H9 (cell line): Measurements from ENCODE around the gene SNRNP48. TPM values are rescaled to one million over a fixed set of nuclear protein-coding genes. Genes with fewer than 3 reads are reported as not detected.

ENCODE experiments used
- DNase-seq: peaks from one replicate; pipeline ENCODE4 v3.0.0-alpha.2; 2017
- H2AFZ ChIP-seq: one replicate; pipeline ENCODE4 v1.6.1; 2013; ENCODE audit warnings: mild to moderate bottlenecking, low read length, control low read depth, moderate library complexity
- H2AK5ac ChIP-seq: 2 replicates; pipeline ENCODE4 v1.6.1; 2013; ENCODE audit warnings: low read length, control low read depth, mixed read lengths; ENCODE audit not compliant: insufficient read length
- H2BK120ac ChIP-seq: one replicate; pipeline ENCODE4 v1.6.1; 2013; ENCODE audit warnings: low read depth, mild to moderate bottlenecking, low read length, control low read depth, inconsistent platforms; ENCODE audit not compliant: poor library complexity, severe bottlenecking
- H2BK12ac ChIP-seq: 2 replicates; pipeline ENCODE4 v1.6.1; 2013; ENCODE audit warnings: low read length, control low read depth, mixed read lengths, low read depth; ENCODE audit not compliant: insufficient read length
- H2BK15ac ChIP-seq: 2 replicates; pipeline ENCODE4 v1.6.1; 2013; ENCODE audit warnings: low read depth, low read length, control low read depth
- H2BK20ac ChIP-seq: one replicate; pipeline ENCODE4 v1.6.1; 2013; ENCODE audit warnings: low read depth, mild to moderate bottlenecking, low read length, control low read depth, inconsistent platforms; ENCODE audit not compliant: poor library complexity, severe bottlenecking
- H2BK5ac ChIP-seq: 2 replicates; pipeline ENCODE4 v1.6.1; 2013; ENCODE audit warnings: low read length, control low read depth, mixed read lengths; ENCODE audit not compliant: insufficient read length
- H3K14ac ChIP-seq: 2 replicates; pipeline ENCODE4 v1.6.1; 2013; ENCODE audit warnings: low read length, control low read depth; ENCODE audit not compliant: insufficient read depth
- H3K18ac ChIP-seq: 2 replicates; pipeline ENCODE4 v1.6.1; 2013; ENCODE audit warnings: low read depth, mild to moderate bottlenecking, mixed read lengths, low read length, control low read depth; ENCODE audit not compliant: insufficient read length
- H3K23ac ChIP-seq: 2 replicates; pipeline ENCODE4 v1.6.1; 2013; ENCODE audit warnings: low read length, control low read depth, mixed read lengths, low read depth; ENCODE audit not compliant: insufficient read length
- H3K23me2 ChIP-seq: 2 replicates; pipeline ENCODE4 v1.6.1; 2013; ENCODE audit warnings: low read depth, mild to moderate bottlenecking, mixed read lengths, low read length, control low read depth; ENCODE audit not compliant: insufficient read length, poor library complexity, severe bottlenecking
- H3K27ac ChIP-seq: 2 replicates; pipeline ENCODE4 v1.5.1; 2013; ENCODE audit warnings: low read length, control low read depth, mixed read lengths, low read depth; ENCODE audit not compliant: insufficient read length
- H3K27me3 ChIP-seq: 2 replicates; pipeline ENCODE4 v1.6.1; 2013; ENCODE audit warnings: low read length, control low read depth, inconsistent platforms; ENCODE audit not compliant: insufficient read depth
- H3K4ac ChIP-seq: 2 replicates; pipeline ENCODE4 v1.6.1; 2013; ENCODE audit warnings: low read depth, mild to moderate bottlenecking, control low read depth, inconsistent platforms, low read length, moderate library complexity
- H3K4me1 ChIP-seq: 2 replicates; pipeline ENCODE4 v1.6.1; 2013; ENCODE audit warnings: low read length, control low read depth, inconsistent platforms; ENCODE audit not compliant: insufficient read depth
- H3K4me2 ChIP-seq: 2 replicates; pipeline ENCODE4 v1.6.1; 2013; ENCODE audit warnings: low read length, control low read depth, mixed read lengths; ENCODE audit not compliant: insufficient read length, insufficient read depth
- H3K56ac ChIP-seq: 2 replicates; pipeline ENCODE4 v1.6.1; 2013; ENCODE audit warnings: low read depth, mild to moderate bottlenecking, mixed read lengths, low read length, control low read depth; ENCODE audit not compliant: insufficient read length
- H3K79me1 ChIP-seq: 2 replicates; pipeline ENCODE4 v1.6.1; 2013; ENCODE audit warnings: low read depth, mild to moderate bottlenecking, moderate library complexity, low read length, control low read depth, inconsistent platforms; ENCODE audit not compliant: insufficient read depth, poor library complexity, severe bottlenecking
- H3K79me2 ChIP-seq: 2 replicates; pipeline ENCODE4 v1.6.1; 2013; ENCODE audit warnings: low read length, control low read depth, inconsistent platforms; ENCODE audit not compliant: insufficient read depth
- H3K9ac ChIP-seq: 2 replicates; pipeline ENCODE4 v1.6.1; 2013; ENCODE audit warnings: low read length, control low read depth, mixed read lengths; ENCODE audit not compliant: insufficient read length; ENCODE audit errors: extremely low read depth
- H3K9me3 ChIP-seq: one replicate; pipeline ENCODE4 v1.6.1; 2013; ENCODE audit warnings: low read depth, low read length, inconsistent platforms; ENCODE audit not compliant: control insufficient read depth
- H3T11ph ChIP-seq: one replicate; pipeline ENCODE4 v1.6.1; 2013; ENCODE audit warnings: mild to moderate bottlenecking, low read length, control low read depth, inconsistent platforms
- H4K20me1 ChIP-seq: one replicate; pipeline ENCODE4 v1.6.1; 2013; ENCODE audit not compliant: control insufficient read depth, insufficient read length, insufficient read depth
- H4K5ac ChIP-seq: 2 replicates; pipeline ENCODE4 v1.6.1; 2013; ENCODE audit warnings: low read depth, mild to moderate bottlenecking, mixed read lengths, low read length, control low read depth; ENCODE audit not compliant: insufficient read length
- H4K8ac ChIP-seq: replicated peaks from 2 replicates; pipeline ENCODE4 v1.6.1; 2013; ENCODE audit warnings: low read length, control low read depth, mixed read lengths, low read depth; ENCODE audit not compliant: insufficient read length
- H4K91ac ChIP-seq: 2 replicates; pipeline ENCODE4 v1.6.1; 2013; ENCODE audit warnings: low read depth, mild to moderate bottlenecking, moderate library complexity, mixed read lengths, low read length, control low read depth; ENCODE audit not compliant: insufficient read length
- H3K27ac Mint-ChIP-seq, 3 experiments: 2 replicates in 2 of 3; 3 replicates in 1 of 3; pipeline ENCODE4 v1.8.0; 2020 to 2021; ENCODE audit warnings: mixed read lengths in 3 of 3, mild to moderate bottlenecking in 1 of 3, moderate library complexity in 1 of 3
- H3K27me3 Mint-ChIP-seq: 2 replicates; pipeline ENCODE4 v1.8.0; 2021; ENCODE audit warnings: low read depth, mild to moderate bottlenecking, moderate library complexity, mixed read lengths
- H3K36me3 Mint-ChIP-seq, 3 experiments: 2 replicates in 2 of 3; 3 replicates in 1 of 3; pipeline ENCODE4 v1.8.0; 2020 to 2021; ENCODE audit warnings: low read depth in 3 of 3, mixed read lengths in 3 of 3; ENCODE audit not compliant: insufficient read depth in 1 of 3
- H3K4me1 Mint-ChIP-seq, 2 experiments: 2 replicates each; pipeline ENCODE4 v1.8.0; 2020; ENCODE audit warnings: mixed read lengths in 2 of 2
- H3K4me3 Mint-ChIP-seq, 2 experiments: 2 replicates in 1 of 2; 3 replicates in 1 of 2; pipeline ENCODE4 v1.8.0; 2020 to 2021; ENCODE audit warnings: mild to moderate bottlenecking in 2 of 2, mixed read lengths in 2 of 2, moderate library complexity in 1 of 2
- H3K9me3 Mint-ChIP-seq, 2 experiments: 2 replicates in 1 of 2; 3 replicates in 1 of 2; pipeline ENCODE4 v1.8.0; 2020; ENCODE audit warnings: mild to moderate bottlenecking in 2 of 2, mixed read lengths in 2 of 2, moderate library complexity in 1 of 2
- WGBS: extraction: QIAGEN DNeasy Blood & Tissue Kit; methylation state at CpG from one replicate; pipeline ENCODE4 v1.1.7; 2013; ENCODE audit warnings: missing lambda C conversion rate, low lambda C conversion rate, mixed read lengths; ENCODE audit not compliant: insufficient read length; ENCODE audit errors: extremely low coverage; 5-methylcytosine and 5-hydroxymethylcytosine counted together
- total RNA-seq: library from RNA; stranded (reverse); gene quantifications from 2 replicates; pipeline ENCODE4 v1.2.1, GENCODE V29; 2021
- TF ChIP-seq, protein P1 (sequence below): fragments of 200-600 bp; sonication (generic); conservative IDR thresholded peaks from 3 replicates; pipeline ENCODE4 v1.8.0; 2021; ENCODE audit warnings: antibody characterized with exemption, mild to moderate bottlenecking

The SNRNP48 gene
- total RNA-seq, 1 experiment from 2014 or later, result 16.9 TPM

DNA sequence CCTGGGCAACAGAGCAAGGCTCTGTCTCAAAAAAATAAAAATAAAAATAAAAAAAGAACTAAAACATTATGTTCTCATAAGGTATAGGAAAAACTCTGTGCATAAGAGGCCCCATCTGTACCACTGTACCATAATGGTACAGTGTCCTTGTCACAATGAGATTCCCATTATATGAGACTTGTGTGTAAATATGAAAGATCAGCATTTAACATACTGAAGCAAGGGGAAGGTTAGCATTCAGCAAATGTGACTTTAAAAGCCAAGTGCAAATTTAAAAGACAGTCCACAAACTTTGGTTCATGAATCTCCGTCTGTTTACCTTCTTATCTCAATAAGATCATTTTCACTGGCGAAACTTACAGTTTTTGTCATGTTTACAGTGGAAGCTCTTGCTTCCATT, 32.3 kb upstream of the SNRNP48 start:
- H3K4ac ChIP-seq, result no peak overlapping the region
- H3K56ac ChIP-seq, result no peak overlapping the region
- H4K8ac ChIP-seq, result no peak overlapping the region
- no peak overlapping the region for H3K9ac ChIP-seq
- no peaks in the 10 kb centered on the region for H3K79me2 ChIP-seq
- H3K9me3 ChIP-seq, result no peaks in the 10 kb centered on the region
- H3K27ac Mint-ChIP-seq, result no peak overlapping the region
- peaks cover 0 to 4% of the 10 kb centered on the region in 2 experiments; a peak in 1 of 4 replicates for H3K4me1 Mint-ChIP-seq
- H3K23ac ChIP-seq, result no peak overlapping the region
- no peaks in the 10 kb centered on the region for H3K4me1 ChIP-seq
- peaks cover 4% of the 10 kb centered on the region for H3K79me1 ChIP-seq
- H3K18ac ChIP-seq, result no peak overlapping the region
- H2BK20ac ChIP-seq, result no peak overlapping the region
- peaks cover 5 to 44% (median 34%) of the 10 kb centered on the region in 3 experiments; a peak in 6 of 7 replicates for H3K36me3 Mint-ChIP-seq
- DNase-seq, result no peak
- H3K27me3 ChIP-seq, result no peaks in the 10 kb centered on the region
- no peak overlapping the region for H2BK120ac ChIP-seq
- no peaks in the 10 kb centered on the region for H4K20me1 ChIP-seq
- no peak overlapping the region for H3K4me2 ChIP-seq
- H4K5ac ChIP-seq, result no peak overlapping the region
- no peaks in the 10 kb centered on the region for H3K27me3 Mint-ChIP-seq
- WGBS, result no CpG with 5 or more reads among the region's 2 CpGs
- H3K4me3 Mint-ChIP-seq, result no peak overlapping the region
- H3K14ac ChIP-seq, result no peak overlapping the region
- H2AK5ac ChIP-seq, result no peak overlapping the region
- no peak overlapping the region for H4K91ac ChIP-seq
- TF ChIP-seq, protein P1, sequence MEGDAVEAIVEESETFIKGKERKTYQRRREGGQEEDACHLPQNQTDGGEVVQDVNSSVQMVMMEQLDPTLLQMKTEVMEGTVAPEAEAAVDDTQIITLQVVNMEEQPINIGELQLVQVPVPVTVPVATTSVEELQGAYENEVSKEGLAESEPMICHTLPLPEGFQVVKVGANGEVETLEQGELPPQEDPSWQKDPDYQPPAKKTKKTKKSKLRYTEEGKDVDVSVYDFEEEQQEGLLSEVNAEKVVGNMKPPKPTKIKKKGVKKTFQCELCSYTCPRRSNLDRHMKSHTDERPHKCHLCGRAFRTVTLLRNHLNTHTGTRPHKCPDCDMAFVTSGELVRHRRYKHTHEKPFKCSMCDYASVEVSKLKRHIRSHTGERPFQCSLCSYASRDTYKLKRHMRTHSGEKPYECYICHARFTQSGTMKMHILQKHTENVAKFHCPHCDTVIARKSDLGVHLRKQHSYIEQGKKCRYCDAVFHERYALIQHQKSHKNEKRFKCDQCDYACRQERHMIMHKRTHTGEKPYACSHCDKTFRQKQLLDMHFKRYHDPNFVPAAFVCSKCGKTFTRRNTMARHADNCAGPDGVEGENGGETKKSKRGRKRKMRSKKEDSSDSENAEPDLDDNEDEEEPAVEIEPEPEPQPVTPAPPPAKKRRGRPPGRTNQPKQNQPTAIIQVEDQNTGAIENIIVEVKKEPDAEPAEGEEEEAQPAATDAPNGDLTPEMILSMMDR, result no peak
- no peak overlapping the region for H2BK5ac ChIP-seq
- no peak overlapping the region for H2BK12ac ChIP-seq
- H3T11ph ChIP-seq, result no peak overlapping the region
- H2AFZ ChIP-seq, result no peak overlapping the region
- no peak overlapping the region for H2BK15ac ChIP-seq
- H3K9me3 Mint-ChIP-seq, result no peaks in the 10 kb centered on the region
- H3K27ac ChIP-seq, result no peak overlapping the region
- H3K23me2 ChIP-seq, result no peaks in the 10 kb centered on the region
